Neutrophil (primary cell): ENCODE data around the gene B9D2.

ENCODE experiments used
- H3K27ac ChIP-seq: fragments of 200-600 bp; sonication (generic); 2 replicates; pipeline ENCODE4 v1.5.1; 2016; ENCODE audit warnings: mild to moderate bottlenecking, moderate library complexity
- H3K27me3 ChIP-seq: fragments of 200-600 bp; sonication (generic); 2 replicates; pipeline ENCODE4 v1.6.0; 2016; ENCODE audit warnings: mild to moderate bottlenecking
- H3K36me3 ChIP-seq: fragments of 200-600 bp; sonication (generic); 2 replicates; pipeline ENCODE4 v1.5.1; 2017
- H3K4me1 ChIP-seq, 2 experiments: fragments of 200-600 bp in 1 of 2; sonication (generic) in 1 of 2; 1 replicate in 1 of 2; 2 replicates in 1 of 2; pipeline versions ENCODE4 v1.5.1 to v1.6.1; 2013 to 2016; ENCODE audit warnings: low read depth in 1 of 2, low read length in 1 of 2, mild to moderate bottlenecking in 1 of 2, moderate library complexity in 1 of 2; ENCODE audit not compliant: control insufficient read depth in 1 of 2, insufficient read depth in 1 of 2
- H3K4me3 ChIP-seq, 2 experiments: fragments of 200-600 bp in 1 of 2; sonication (generic) in 1 of 2; 1 replicate in 1 of 2; 2 replicates in 1 of 2; pipeline ENCODE4 v1.5.1; 2013 to 2016; ENCODE audit warnings: low read depth in 1 of 2, low read length in 1 of 2, mild to moderate bottlenecking in 1 of 2, moderate library complexity in 1 of 2
- H3K9me3 ChIP-seq: fragments of 200-600 bp; sonication (generic); 2 replicates; pipeline ENCODE4 v1.5.1; 2016
- TF ChIP-seq, protein P1 (sequence below): fragments of 200-600 bp; sonication (generic); IDR thresholded peaks from 2 replicates; pipeline ENCODE4 v1.5.1; 2016; ENCODE audit warnings: antibody characterized with exemption

Gene B9D2, protein sequence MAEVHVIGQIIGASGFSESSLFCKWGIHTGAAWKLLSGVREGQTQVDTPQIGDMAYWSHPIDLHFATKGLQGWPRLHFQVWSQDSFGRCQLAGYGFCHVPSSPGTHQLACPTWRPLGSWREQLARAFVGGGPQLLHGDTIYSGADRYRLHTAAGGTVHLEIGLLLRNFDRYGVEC

GRCh38 chr19:41363753-41364523 lies at the start of gene B9D2:
Gene B9D2 (minus strand): TSS chr19:41364149. CDS start chr19:41363519, 630 bp downstream.
- Histone ChIP-seq H3K4me3 (peak within 1 kb of the TSS; percentile 84 to 87), H3K36me3 (no peaks in the 10 kb centered on the region), H3K4me1 (peaks cover 69 to 72% of the 10 kb centered on the region in 2 experiments), H3K27ac (peak within 1 kb of the TSS; percentile 100), H3K27me3 (no peaks in the 10 kb centered on the region), H3K9me3 (no peaks in the 10 kb centered on the region)
- TF ChIP-seq, protein P1, sequence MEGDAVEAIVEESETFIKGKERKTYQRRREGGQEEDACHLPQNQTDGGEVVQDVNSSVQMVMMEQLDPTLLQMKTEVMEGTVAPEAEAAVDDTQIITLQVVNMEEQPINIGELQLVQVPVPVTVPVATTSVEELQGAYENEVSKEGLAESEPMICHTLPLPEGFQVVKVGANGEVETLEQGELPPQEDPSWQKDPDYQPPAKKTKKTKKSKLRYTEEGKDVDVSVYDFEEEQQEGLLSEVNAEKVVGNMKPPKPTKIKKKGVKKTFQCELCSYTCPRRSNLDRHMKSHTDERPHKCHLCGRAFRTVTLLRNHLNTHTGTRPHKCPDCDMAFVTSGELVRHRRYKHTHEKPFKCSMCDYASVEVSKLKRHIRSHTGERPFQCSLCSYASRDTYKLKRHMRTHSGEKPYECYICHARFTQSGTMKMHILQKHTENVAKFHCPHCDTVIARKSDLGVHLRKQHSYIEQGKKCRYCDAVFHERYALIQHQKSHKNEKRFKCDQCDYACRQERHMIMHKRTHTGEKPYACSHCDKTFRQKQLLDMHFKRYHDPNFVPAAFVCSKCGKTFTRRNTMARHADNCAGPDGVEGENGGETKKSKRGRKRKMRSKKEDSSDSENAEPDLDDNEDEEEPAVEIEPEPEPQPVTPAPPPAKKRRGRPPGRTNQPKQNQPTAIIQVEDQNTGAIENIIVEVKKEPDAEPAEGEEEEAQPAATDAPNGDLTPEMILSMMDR: peak; percentile 30

DNA sequence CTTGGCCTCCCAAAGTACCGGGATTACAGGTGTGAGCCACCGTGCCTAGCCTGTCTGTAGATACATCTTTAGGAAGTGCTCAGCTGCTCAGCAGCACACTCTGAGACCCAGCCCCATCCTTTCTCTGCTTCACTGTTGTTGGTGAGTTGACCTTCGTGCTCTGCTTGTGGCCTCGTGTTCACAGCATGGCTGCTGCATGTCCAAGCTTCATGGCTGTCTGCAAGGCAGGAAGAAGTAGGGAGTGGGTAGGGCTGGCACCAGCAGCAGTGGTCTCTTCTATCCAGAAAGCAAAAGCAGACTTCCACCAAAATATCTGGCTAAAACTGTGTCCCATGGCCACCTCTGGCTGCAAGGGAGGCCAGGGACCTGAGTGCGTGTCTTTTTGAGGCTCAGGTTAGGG lies 49.0 kb upstream of the B9D2 start:
- H3K27me3 ChIP-seq: no peaks in the 10 kb centered on the region
- H3K4me3 ChIP-seq: no peak overlapping the region
- TF ChIP-seq, protein P1: no peak
- H3K9me3 ChIP-seq: no peaks in the 10 kb centered on the region
- H3K36me3 ChIP-seq: no peaks in the 10 kb centered on the region
- H3K27ac ChIP-seq: peak overlapping the region; percentile 64
- peaks cover 97 to 99% of the 10 kb centered on the region in 2 experiments for H3K4me1 ChIP-seq

GRCh38 chr19:41411968-41412265 lies 48.0 kb upstream of the B9D2 start:
- Histone ChIP-seq H3K27ac (peak overlapping the region; percentile 94), H3K27me3 (no peaks in the 10 kb centered on the region), H3K36me3 (no peaks in the 10 kb centered on the region), H3K9me3 (no peaks in the 10 kb centered on the region), H3K4me3 (no peak overlapping the region), H3K4me1 (peaks cover 97 to 99% of the 10 kb centered on the region in 2 experiments)
- TF ChIP-seq, protein P1: no peak

DNA sequence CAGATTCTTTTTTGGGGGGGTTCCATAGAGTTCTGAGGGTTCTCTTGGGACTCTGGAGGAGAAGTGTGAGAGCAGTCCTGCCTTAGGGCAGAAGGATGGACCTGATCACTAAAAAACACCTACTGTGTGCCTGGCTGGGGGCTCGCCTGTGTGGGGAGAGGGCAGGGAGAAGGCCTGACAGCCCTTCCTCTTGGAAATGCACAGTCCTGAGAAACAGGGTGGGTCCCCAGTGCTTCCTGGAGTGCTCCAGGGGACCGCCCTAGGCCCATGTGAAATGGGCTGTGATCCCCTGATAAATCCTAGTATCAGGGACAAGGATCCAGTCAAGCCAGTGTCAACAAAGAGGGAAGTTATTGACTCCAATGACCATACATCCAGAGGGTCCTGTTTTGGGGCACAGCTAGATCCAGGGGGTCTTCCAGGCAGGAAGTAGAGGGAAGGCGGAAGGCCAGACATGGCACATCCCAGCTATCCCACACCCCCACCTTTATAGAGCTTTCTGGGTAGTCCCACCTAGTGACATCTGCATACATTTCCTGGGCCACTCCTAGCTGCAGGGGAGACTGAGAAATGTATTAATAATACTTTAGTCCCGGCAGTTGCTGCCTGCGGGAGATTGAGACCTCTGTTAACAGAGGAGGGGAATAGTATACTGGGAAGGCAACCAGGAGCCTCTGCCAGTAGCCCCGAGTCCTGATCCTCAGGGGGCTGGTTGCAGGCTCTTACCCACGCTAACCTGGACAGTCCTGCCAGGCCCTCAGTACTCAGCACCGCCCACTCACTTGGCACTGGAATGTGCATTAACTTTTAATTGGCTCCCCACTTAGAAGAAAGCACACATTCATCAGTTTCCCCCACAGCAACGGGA lies 47.4 kb upstream of the B9D2 start:
- peak overlapping the region; percentile 94 for H3K27ac ChIP-seq
- H3K4me1 ChIP-seq: peaks cover 97 to 99% of the 10 kb centered on the region in 2 experiments
- no peaks in the 10 kb centered on the region for H3K9me3 ChIP-seq
- TF ChIP-seq, protein P1: no peak
- peak overlapping the region in 1 of 2 experiments; percentile 13 for H3K4me3 ChIP-seq
- H3K36me3 ChIP-seq: no peaks in the 10 kb centered on the region
- H3K27me3 ChIP-seq: no peaks in the 10 kb centered on the region

DNA sequence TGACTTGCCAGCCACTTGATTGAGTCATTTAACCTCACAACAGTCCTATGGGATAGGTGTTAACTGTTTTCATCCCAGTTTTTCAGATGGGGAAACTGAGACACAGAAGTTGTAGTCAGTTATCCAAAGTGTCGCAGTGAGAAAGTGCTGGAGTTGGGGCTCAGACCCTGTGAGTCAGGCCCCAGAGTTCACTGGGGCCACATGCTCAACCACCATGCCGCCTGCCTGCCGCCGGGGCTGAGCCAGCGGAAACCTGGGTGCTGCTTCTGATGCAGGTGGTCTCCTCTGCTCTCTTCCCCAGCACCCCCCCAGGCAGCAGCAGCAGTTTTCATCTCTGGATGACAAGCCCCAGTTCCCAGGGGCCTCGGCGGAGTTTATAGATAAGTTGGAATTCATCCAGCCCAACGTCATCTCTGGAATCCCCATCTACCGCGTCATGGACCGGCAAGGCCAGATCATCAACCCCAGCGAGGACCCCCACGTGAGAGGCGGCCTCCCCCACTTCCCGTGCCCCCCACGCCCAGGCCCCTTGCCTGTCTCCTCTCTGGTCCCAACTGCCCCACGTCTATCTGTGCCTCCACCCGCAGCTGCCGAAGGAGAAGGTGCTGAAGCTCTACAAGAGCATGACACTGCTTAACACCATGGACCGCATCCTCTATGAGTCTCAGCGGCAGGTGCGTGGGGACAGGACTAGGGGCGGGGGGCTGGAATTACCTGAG lies 46.5 kb upstream of the B9D2 start:
- peak overlapping the region; percentile 13 to 31 for H3K4me3 ChIP-seq
- H3K9me3 ChIP-seq: no peaks in the 10 kb centered on the region
- H3K4me1 ChIP-seq: peaks cover 97 to 99% of the 10 kb centered on the region in 2 experiments
- H3K27ac ChIP-seq: peak overlapping the region; percentile 94
- H3K36me3 ChIP-seq: no peaks in the 10 kb centered on the region
- TF ChIP-seq, protein P1: no peak
- no peaks in the 10 kb centered on the region for H3K27me3 ChIP-seq
